ENCODE data around the gene GPR157.

GPR157 gene

DNA sequence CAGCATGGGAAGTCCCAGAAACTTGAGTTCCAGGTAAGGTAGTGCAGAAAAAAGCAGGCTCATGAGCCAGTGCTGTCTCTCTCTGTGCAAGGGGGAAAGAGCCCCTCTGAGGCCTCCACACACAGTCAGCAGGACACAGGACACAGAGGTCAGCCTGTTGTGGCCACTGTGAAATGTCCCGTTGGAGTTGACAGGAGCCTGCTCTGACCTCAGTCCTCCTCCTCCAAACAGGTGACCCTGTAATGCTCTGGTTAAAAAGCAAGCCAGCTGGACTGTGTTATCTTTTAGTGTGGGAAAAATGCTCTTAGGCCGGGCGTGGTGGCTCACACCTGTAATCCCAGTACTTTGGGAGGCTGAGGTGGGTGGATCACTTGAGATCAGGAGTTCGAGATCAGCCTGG, 24.2 kb upstream of the GPR157 start:
- no peak overlapping the region for H3K4me3 ChIP-seq (ENCODE audit: low read length)
- no peak for DNase-seq (ENCODE audit: low read depth)
- TF ChIP-seq, protein P1, sequence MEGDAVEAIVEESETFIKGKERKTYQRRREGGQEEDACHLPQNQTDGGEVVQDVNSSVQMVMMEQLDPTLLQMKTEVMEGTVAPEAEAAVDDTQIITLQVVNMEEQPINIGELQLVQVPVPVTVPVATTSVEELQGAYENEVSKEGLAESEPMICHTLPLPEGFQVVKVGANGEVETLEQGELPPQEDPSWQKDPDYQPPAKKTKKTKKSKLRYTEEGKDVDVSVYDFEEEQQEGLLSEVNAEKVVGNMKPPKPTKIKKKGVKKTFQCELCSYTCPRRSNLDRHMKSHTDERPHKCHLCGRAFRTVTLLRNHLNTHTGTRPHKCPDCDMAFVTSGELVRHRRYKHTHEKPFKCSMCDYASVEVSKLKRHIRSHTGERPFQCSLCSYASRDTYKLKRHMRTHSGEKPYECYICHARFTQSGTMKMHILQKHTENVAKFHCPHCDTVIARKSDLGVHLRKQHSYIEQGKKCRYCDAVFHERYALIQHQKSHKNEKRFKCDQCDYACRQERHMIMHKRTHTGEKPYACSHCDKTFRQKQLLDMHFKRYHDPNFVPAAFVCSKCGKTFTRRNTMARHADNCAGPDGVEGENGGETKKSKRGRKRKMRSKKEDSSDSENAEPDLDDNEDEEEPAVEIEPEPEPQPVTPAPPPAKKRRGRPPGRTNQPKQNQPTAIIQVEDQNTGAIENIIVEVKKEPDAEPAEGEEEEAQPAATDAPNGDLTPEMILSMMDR (conservative IDR thresholded peaks at IDR 0.05; ENCODE audit: low read length) = no peak

DNA sequence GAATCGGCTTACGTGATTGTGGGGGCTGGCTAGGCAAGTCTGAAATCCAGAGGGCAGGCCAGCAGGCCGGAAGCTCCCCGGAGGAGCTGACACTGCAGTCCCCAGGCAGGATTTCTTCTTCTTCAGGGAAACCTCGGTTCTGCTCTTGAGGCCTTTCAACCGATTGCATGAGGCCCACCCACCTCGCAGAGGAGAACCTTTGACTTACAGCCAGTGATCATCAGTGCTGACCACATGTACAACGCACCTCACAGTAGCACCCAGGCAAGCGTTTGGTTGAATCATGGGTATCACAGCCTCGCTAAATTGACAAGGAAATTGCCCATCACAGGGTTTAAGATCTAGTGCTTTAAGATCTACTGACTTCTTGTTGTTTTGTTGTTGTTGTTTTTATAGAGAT, 23.6 kb upstream of the GPR157 start:
- DNase-seq (ENCODE audit: low read depth) = no peak
- TF ChIP-seq, protein P1 (conservative IDR thresholded peaks at IDR 0.05; ENCODE audit: low read length) = no peak
- no peak overlapping the region for H3K4me3 ChIP-seq (ENCODE audit: low read length)

DNA sequence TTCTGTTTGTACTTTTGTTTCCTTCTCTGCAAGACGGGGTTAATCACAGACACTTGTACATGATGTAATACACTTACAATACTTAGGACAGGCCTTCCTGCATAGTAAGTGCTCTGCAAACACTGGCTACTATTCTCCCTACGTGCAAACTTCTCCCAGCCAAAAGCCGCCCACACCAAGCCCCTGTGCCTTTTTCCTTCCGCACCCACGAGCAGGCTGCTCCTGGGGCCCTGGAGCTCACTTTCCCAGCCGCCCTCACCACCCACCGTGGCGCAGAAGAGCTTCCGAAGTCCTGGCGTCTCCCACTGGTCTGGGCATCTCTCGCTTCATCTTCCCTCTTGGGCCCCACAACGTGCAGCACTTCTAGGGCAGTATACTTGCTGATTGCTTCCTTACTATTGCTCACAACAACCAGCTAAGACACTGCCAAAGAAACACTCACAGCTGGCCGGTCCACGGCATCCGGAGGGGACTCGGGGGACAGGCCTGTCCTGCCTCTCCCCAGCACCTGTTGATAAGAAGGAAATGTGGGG, 22.5 kb upstream of the GPR157 start:
- DNase-seq (ENCODE audit: low read depth) = peak; percentile 83
- TF ChIP-seq, protein P1 (conservative IDR thresholded peaks at IDR 0.05; ENCODE audit: low read length) = no peak
- no peak overlapping the region for H3K4me3 ChIP-seq (ENCODE audit: low read length)

DNA sequence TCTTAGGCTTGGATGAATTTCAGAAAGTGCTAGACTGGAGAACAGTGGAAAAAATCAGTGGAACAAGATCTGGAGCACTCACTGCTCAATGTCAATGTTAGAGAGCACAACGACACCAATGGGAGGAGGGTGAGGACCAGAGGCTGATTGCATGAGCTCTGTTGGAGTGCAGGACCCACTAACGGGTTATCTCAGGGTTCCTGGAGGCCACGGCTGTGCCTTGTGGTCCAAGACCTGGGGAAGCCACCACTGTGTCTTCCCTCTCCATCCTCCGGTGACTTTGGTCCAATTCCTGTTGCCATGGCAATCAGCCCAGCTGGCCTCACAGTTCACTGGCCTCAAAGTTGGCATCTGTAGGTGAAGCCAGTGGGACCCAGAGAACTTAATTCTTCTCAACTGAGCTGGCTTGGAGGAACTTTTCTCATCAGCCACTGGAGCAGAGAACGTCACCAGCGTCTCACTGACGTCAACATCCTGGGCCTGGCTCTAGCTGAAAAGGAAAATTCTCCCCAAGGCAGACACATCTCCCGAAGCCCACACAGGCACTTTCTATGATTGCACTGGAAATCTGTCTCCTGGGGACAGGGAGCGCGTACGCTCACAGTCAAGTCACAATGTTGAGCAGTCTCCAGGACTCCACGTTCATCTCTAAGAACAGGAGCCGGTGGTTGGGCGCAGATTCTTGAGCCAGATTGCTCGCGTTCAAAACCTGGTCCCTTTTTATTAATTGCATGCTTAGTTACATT, 21.9 kb upstream of the GPR157 start:
- no peak overlapping the region for H3K4me3 ChIP-seq (ENCODE audit: low read length)
- peak; percentile 62 for DNase-seq (ENCODE audit: low read depth)
- TF ChIP-seq, protein P1 (conservative IDR thresholded peaks at IDR 0.05; ENCODE audit: low read length) = no peak

DNA sequence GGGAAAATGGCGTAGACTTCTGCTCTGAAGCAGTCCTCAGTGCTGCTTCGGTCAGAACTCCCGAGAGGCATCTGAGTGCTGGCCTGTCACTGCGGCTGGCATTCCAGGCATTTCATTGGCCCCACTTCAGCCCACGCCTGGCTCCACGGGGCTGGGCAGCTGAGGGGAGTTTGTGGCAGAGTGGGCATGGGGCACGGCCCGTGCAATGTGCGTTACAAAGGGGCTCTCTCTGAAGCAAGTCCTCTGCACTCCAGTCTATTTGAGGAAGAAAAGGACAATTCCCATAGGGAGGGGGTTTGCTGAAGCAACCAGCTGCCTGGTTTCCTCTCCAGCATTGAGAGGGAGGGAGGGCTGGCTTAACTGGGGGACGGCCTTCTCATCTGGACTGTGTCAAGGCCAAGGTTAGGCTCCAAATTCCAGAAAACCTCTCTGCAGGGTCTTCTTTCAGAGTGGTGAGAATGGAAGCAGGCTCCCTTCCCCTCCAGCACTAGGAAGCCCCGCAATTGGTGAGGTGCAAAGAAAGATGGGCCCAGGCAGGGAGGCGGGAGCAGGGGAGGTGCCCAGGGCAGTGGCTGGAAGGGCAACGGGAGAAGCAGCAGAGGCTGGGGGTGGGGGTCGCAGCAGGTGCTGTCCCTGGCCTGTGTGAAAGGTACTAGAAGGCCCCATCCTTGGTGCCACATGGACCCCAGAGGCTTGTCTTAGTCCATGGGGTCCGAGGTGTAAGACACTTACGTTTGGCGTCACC, 21.1 kb upstream of the GPR157 start:
- TF ChIP-seq, protein P1 (conservative IDR thresholded peaks at IDR 0.05; ENCODE audit: low read length) = no peak
- H3K4me3 ChIP-seq (ENCODE audit: low read length) = no peak overlapping the region
- peak; percentile 32 for DNase-seq (ENCODE audit: low read depth)

DNA sequence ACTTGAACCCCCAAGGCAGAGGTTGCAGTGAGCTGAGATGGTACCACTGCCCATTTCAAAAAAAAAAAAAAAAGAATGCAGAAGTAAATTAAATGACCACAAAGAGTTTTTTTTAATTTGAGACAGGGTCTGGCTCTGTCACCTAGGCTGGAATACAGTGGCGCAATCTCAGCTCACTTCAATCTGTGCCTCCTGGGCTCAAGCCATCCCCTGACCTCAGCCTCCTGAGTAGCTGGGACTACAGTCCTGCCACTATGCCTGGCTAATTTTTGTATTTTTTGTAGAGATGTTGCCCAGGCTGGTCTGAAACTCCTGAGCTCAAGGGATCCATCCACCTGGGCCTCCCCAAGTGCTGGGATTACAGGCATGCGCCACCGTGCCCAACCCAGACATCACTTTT, 20.2 kb upstream of the GPR157 start:
- H3K4me3 ChIP-seq (ENCODE audit: low read length) = no peak overlapping the region
- TF ChIP-seq, protein P1 (conservative IDR thresholded peaks at IDR 0.05; ENCODE audit: low read length) = no peak
- DNase-seq (ENCODE audit: low read depth) = no peak
